ENCODE data around the gene ACP5. TPM values are rescaled to one million over a fixed set of nuclear protein-coding genes. Genes with fewer than 3 reads are reported as not detected.
A peak's percentile ranks its signal among the peaks of the same experiment; 100 is the strongest.
"Not testable (repeated sequence)": the region's sequence is repeated elsewhere in the genome, so short reads cannot be mapped to it uniquely, and the experiment has no call there.

The ACP5 gene
- 100 to 1,000 TPM in 1 of 4 donors, 10 to 100 TPM in 3; 24.4 to 133 (median 36.1) TPM for total RNA-seq

GRCh38 chr19:11577451-11578257 is at the start of gene ACP5:
ACP5 (minus strand) TSS chr19:11577645; CDS start chr19:11577317, 328 bp downstream.
- ATAC-seq (ENCODE audit: low FRiP score) = no peak
- no peak for DNase-seq (ENCODE audit: low spot score)
- no peak for TF ChIP-seq CTCF (IDR thresholded peaks at IDR 0.05)

GRCh38 chr19:11626252-11626651 is 48.8 kb upstream of the ACP5 start:
- DNase-seq (ENCODE audit: low spot score) = no peak
- no peak for TF ChIP-seq CTCF (IDR thresholded peaks at IDR 0.05)
- no peak for ATAC-seq (ENCODE audit: low FRiP score)

GRCh38 chr19:11624069-11624463 is 46.6 kb upstream of the ACP5 start:
- ATAC-seq (ENCODE audit: low FRiP score) (peak; percentile 77), DNase-seq (ENCODE audit: low spot score) (no peak)
- TF ChIP-seq CTCF (IDR thresholded peaks at IDR 0.05) = no peak

- not testable (repeated sequence) for ATAC-seq (ENCODE audit: low FRiP score); DNase-seq (ENCODE audit: low spot score)
Measured at GRCh38 chr19:11622401-11622800, 45.0 kb upstream of the ACP5 start.

GRCh38 chr19:11620553-11620952 is 43.1 kb upstream of the ACP5 start:
- TF ChIP-seq CTCF (IDR thresholded peaks at IDR 0.05) = no peak
- DNase-seq (ENCODE audit: low spot score) = no peak
- no peak for ATAC-seq (ENCODE audit: low FRiP score)

GRCh38 chr19:11617180-11618062 is 40.0 kb upstream of the ACP5 start:
- no peak for DNase-seq (ENCODE audit: low spot score)
- no peak for TF ChIP-seq CTCF (IDR thresholded peaks at IDR 0.05)
- no peak for ATAC-seq (ENCODE audit: low FRiP score)

- no peak for DNase-seq (ENCODE audit: low spot score)
- no peak for ATAC-seq (ENCODE audit: low FRiP score)
- no peak for TF ChIP-seq CTCF (IDR thresholded peaks at IDR 0.05)
Measured at GRCh38 chr19:11612816-11613511, 35.5 kb upstream of the ACP5 start.

Data from omental fat pad (tissue), 4 donors.